ENCODE results near the gene DET1.
A peak's percentile ranks its signal among the peaks of the same experiment; 100 is the strongest.

DNA sequence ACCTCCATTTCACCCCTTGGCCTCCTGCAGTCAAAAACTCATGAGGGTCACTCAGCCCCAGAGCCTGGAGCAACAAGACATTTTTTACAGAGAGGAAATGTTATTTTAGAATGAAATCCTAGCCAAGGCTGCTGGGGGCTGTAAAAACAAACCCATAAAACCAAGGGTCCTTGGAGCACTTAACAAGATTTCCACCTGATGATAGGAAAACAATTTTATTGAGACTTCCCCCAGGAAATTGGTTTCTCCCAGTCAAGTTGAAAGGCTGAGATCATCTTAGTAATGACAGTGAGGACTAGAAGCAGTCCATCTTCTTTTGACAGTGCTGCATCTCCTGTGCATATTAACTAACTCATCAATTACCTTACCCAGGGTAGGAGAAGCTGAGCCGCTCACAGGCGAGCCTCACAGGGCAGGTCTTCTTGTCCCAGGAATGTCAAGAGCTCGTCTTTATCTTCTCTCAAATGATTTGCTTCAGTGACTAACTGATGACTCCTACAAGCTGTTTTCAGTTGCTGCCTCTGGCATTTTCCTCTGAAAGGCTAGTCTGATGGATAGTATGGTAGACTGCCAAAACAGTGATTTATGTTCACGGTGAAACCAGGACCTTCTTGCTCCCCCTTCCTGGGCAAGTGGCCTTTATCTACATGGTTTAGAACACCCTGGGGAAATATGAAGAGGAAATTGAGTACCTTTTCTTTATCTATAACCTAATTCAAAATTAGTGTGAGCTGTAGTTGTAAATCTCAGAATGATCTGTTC lies 40.1 kb upstream of the DET1 start:
- TF ChIP-seq GATA2 (IDR thresholded peaks at IDR 0.05; ENCODE audit: low read depth, low read length) = peak; percentile 89
- peak; percentile 48; the same call in 1 of the 2 replicates for TF ChIP-seq GATA3 (IDR thresholded peaks at IDR 0.05; ENCODE audit: low read depth, low read length)
